CD4-positive, alpha-beta T cell treated with Interleukin-6 at 100 ng/mL for 8 hours (primary cell): Measurements from ENCODE around the gene CNTFR.

Experiments used
- DNase-seq: peaks from one replicate; pipeline ENCODE4 v3.0.0-alpha.2; 2020; ENCODE audit warnings: mixed read lengths, low spot score

CNTFR gene

DNA sequence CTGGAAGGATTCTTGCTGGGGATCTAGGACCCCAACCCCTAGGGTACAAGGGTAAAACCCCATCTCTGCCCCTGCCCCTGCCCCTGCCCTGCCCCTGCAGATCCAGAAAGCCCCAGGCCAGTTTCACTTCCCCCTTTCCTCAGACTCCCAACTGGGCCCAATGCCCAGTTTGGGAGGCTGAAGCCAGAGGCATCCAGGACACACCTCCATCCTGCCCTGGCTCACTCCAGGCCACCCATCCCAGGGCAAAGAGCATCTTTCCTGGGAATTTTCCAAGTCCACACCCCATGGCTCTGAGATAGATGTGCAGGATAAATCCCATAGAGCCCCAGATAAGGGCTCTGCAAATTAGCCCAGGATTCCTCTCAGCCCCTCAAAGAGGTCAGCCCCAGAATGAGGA, 17.4 kb downstream of the CNTFR start:
- no peak for DNase-seq

DNA sequence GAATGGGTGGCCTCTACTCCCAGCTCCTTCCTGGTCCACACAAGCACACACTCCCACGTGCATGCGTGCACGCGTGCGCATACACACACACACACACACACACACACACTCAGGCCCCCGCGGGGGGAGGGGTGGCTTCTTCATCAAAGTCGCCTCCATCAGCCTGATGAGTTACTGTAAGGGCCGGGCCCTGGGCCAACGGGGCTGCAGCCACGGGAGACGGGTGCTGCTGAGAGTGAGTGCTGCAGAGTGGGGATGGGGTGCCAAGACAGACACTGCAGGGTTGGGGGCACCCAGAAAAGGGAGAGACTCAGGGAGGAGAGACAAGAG, 18.1 kb downstream of the CNTFR start:
- no peak for DNase-seq

DNA sequence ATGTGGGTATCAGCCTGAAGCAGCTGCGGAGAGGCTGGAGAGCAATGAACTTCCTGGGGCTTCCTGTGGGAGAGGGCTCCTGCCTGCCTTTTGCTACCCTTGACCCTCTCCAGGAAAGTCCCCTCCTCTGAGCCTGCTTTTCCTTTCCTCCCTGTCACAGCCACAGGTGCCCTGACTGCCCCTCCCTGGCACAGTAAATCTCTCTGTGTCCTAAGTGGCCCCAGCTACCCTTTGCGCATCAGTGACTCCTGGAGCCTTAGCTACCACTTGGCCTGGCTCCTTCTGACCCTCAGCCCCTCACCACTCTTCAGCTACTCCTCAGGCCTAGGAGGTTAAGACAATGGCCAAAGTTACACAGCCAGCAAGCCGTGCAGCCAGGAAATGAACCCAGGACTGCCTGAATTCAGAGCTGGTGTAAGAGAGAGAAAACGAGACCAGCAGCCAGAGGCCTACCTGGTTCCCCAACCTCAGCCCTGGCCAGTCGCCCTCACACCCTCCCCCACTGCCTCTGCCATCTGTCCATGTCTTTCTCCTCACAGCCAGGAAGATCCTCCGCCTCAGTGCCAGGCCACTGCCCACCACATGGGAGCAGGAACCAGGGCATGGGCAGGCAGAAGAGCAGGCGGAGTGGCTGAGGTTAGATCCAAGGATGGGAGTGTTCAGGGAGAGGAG, 18.6 kb downstream of the CNTFR start:
- no peak for DNase-seq

DNA sequence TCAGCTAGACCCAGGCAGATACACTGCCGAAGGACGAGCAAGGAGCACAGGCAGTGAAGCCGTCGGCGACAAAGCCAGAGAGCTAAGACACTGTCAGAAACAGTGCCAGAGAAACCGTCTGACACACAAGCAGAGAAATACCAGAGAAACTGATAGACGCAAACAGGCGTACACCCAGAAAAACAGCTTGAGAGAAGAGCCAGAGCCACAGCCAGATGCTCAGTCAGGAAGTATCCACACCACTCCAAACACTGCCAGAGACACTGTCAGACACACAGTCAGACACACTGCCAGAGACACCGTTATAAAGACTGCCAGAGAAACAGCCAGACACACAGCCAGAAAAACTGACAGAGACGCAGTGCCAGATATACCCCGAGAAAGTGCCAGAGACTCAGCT, 19.1 kb downstream of the CNTFR start:
- DNase-seq: no peak

DNA sequence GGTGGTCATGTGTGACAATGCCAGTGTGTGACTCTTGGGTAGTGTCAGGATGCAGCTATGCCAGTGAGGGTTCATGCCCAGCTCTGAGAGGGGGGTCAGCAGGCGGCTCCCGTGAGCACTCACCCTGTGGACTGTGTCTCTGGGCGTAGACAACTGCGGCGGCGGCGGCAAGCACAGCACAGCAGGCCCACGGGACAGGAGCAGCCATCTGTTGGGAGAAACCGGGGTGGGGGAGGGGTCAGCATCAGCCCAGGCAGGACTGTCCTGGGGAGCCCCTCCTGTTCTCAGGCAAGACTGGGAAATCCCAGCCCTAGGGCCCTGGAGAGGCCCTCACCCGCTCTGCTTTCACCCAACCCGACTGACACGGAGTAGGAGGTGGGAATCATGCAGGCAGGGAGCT, 20.8 kb downstream of the CNTFR start:
- DNase-seq: no peak

DNA sequence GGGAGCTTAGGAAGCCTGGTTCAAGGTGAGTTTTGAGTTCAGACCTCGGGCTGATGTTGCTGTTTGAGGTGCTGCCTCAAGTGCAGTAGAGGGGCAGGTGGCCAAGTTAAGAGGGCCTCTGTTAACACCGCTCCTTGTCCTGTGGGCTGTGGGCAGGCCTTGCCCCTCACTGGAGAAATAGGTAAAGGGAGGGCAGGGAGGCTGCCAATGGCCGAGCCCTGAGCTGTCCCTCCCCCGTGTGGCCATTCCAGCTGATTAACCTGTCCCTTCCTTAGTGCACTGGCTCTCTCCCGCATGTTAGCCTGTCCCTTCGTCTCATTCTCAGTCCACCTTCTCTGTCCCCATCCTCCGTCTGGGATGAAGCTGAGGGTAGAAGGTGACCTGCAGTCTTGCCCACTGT, 21.4 kb downstream of the CNTFR start:
- DNase-seq: no peak

DNA sequence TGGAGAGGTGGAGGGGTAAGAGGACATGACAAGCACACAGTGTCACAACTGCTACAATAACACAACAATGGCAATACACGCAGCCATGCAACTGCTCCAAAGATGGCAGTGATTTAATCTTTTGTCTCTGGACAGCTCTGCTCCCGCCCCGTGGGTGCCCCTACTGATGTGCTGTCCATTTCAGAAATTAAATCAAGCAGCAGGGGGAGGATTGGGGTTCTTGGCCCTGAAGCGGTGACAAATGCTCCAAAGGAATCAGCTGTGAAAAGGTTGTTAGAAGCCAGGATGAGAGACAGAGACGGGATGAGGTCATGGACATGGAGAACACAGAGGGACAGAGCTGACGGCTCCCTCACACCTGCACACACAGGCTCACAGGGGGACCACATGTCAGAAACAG, 22.6 kb downstream of the CNTFR start:
- no peak for DNase-seq

DNA sequence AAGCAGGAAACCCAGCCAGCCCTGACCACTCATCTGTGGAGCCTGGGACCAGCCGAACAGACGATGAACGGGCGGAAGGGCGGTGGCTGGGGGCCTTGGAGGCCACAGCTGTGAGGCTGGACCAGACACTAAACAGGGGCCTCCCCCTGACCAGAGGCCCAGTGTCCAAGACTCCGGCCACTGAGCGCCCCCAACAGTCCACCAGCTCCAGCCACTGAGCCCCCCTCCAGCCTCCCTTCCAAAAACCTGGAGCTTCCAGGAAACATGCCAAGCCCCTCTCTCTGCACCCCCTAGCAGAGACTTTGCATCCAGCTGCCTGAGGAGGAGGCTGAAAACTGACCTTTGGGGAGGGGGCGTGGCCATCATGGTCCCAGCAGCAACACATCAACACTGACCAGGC, 23.2 kb downstream of the CNTFR start:
- no peak for DNase-seq

DNA sequence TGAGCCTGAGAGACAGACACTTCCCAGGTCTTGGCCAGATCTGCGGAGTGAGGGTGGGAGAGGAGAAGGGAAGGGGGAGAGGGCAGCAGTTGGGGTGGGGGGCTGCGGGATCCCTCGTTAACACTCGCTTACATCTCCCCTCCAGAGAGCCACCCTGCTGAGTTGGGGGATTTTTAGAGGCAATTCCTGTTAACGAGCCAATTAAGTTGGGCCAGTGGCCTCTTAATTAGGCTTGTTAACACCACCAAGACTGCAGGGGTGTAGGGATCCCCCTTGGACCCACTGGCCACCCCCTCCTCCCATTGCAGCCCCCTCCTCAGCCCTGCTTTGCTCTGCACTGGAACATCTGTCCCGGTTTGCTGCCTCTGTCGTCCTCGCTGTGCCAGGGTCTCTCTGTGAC, 23.7 kb downstream of the CNTFR start:
- DNase-seq: no peak

DNA sequence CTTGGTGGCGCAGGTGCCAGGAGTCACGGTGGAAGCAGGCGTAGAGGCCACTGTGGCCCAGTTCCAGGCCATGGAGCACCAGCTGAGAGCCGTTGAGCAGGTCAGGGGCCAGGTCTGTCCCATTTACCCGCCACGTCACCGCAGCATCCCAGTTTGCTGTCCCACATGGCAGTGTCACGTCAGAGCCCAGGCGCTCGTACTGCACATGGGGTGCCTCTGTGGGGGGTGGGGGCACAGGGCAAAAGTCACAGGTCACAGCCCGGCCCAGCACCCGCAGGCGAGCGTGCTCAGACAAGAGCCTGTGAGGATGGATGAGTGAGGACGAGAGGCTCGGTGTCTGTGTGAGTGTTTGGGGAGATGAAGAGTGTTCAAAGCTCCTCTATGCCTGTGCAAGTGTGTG, 24.9 kb downstream of the CNTFR start:
- DNase-seq: no peak

DNA sequence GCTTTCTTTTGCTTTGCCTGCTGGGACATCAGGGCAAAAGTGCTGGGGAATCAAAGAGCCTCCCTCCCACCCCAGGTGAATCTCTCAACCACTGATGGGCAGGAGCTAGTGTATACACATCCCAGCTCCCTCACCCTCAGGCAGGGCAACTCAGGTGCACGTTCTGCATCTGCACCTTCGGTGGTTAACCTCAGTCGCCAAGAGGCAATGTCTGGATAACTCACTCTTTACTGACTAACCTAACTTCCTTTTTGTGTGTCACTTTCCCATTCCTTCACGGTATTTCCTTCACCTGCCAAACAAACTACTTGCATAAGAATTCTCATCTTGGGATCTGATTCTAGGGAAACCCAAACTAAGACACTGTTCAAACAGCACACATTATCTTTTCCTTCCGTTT, 26.3 kb downstream of the CNTFR start:
- DNase-seq: no peak

DNA sequence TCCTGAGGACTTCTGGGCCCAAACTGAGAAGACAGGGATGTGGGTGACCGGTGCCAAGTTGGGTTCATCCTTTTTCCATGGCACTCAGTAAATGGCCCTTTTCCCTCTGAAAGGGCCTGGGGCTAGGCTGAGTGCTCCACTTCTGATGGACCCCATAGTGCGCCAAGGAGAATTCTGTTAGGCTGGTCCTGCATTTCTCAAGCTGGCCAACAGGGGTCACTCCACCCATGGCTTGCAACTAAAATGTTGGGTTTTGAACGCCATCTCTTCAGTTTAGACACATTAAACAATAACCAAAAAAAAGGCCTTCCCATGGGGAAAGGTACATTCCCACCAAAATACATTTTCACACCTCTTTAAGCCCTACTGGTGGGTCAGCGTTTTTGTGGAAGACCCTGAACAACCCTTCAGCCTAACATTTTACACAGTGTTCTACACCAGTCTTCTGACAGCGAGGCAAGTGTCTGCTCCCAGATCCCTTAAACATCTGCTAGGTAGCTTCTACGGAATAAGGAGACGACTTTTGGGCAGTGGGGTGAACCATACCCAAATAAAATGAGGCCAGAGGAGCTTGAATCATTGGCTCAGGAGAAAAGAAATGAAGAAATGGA, 27.3 kb downstream of the CNTFR start:
- DNase-seq: no peak

DNA sequence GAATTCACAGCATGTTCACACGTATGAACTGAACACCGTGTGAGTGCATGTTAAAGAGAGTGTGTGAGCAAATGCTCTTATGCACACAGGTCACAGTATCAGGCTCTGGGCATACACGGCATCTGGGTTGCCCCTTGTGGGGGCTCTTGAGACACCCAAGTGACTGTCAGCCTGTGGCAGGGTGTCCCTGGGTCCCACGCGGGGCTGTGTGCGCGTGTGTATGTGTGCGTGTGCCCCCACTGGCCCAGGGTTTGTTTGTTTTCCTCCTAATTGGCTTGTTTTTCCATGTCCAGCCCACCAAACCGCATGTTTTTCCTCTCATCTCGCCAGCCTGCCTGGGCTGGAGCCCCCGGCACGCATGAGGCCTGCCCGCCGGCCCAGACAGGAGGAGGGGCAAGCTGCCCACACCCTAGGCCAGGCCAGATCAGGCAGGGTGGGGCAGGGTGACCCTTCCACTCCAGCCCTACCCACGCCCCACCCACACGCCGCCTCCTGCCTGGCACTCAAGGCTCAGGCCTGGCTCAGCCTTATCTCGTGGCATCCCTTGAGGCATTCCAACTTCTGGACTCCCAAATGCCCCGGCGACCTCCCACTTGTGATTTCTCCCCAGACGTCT, 28.8 kb downstream of the CNTFR start:
- no peak for DNase-seq

DNA sequence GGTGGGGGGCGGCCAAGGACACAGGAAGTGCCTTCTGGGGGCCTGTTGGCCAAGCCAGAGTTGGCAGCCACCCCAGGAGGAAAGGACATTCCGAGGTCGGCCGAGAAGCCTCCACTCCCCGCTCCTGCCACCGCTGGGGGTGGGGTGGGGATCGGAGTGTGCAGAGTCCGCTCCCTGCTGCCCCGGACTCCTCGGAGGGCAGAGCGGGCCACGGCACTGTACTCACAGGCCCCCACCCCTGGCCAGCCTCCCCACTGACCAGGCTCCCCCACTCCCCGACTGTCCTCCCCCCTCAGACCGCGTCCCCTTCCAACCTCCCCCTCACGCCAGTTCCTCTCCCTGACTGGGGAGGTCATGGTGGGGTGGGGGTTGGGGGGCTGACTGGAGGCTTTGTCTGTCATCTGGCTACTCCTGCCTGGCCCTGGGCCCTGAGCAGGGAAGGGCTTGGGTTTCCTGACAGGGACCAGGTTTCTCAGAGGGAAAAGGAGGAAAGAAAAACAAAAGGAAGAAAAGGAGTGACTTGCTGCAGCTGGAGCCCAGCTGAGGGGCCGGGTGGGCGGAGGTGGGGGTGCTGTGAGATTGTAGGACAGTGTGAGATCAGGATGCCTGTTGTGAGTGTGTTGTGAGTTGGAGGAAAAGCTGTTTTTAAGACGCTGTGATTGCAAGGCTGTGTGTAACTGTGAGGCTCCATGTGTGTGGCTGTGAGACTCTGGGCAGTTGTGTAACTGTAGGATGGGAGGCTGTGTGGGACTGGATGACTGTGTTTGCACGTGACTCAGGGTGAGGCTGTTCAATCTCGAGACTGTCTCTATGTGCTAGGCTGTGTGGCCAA, 29.7 kb downstream of the CNTFR start:
- no peak for DNase-seq

DNA sequence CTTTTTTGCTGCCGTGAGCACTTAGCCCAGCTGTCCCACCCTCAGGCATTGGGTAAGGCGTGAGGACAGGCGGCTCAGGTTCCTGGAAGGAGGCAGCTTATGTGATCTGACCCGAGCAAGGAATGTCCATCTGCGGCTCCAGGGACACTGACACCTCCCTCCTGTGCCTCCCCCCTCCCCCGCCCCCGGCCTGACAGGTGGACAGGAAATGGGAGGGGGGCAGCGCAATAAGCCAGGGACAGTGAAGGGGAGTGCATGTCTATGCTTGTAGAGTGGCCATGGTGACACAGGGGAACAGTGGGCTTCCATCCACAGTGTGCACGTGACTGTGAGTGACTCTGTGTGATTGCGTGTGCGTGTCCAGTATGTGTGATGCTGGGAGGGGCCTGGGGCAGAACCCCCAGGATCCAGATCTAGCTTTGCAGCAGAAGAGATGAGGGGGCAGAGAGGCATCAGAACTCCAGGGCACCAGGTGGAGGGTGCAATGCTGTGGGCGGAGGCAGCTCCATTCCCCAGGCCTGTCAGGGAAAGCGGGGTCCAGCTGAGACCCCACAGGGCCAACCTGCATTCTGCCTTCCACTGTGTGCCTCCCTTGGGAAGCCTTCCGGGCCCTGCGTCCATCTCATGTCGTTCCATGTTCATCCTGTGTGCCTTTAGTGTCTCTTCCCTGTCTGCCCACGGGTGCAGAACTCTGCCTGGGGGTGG, 30.5 kb downstream of the CNTFR start:
- no peak for DNase-seq

DNA sequence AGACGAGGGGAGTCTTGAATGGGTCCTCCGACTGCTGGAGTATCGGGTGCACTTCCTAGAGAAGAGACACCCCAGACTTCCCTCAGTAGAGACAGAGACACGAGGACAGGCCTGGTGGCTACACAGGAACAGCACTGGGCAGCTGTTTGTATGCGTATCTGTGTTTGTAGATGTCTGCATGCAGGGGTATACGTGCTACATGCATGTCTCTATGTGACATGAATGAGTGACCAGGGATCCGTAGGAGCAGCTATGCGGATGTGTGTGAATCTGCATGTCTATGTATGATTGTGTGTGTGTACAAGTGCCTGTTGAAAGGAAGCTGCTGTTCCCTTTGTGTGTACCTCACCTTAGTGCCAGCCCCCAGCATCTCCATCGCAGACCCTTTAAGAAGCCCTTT, 31.2 kb downstream of the CNTFR start:
- DNase-seq: no peak

DNA sequence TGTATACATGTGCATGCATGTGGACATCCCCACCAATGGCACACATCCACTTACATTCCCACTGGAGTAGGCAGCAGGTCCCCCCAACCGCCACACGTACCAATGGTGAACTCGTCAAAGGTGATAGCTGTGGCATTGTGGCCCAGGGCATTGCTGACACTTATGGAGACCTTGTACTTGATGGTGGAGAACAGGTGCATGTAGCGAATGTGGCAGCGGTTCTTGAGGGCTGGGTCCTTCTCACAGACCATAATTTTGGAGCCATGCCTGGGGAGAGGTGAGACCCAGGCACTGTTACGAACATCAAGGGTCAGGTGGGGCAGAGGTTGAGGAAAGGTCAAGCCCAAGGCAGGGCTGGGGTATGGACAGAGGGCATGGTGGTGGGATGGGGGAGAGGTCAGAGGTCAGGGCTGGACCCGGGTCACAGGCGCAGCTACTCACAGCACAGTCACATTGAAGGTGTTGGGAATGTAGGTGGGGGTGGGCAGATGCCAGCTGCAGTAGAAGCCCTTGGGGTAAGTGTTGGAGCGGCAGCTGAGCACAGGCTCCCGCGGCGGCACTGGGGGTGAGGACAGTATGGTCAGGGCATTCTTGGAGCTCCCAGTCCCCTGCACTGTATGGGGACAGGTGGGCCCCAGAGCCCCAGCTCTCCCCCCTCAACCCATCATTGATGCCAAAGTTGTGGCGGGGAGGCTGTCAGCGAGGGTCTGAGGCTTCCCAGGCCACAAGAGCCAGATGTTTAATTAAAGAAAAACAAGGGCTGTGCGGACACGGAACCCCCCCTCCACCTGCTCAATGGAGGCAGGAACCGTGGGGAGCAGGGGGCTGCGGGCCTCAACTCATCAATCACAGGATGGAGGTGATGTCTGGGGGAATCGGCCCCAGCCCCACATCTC, 31.9 kb downstream of the CNTFR start:
- DNase-seq: no peak

DNA sequence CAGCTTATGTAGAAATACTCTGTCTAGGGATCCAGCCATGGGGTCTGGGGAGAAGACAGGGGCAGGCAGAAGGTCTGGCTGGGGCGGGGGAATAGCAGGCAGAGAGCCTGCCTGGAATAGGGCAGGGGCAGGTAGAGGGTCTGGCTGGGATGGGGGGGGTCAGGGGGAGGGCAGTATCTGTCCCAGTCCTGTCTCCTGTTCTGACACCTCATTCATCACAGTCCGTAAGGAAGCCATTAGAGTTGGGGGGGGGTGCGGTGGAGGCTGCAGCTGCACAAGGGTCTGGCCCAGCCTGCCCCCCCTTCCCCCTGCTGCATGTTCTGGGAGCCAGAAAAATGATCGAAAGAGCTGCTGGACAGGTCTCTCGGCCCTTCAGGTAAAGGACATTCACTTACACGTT, 32.6 kb downstream of the CNTFR start:
- DNase-seq: no peak

DNA sequence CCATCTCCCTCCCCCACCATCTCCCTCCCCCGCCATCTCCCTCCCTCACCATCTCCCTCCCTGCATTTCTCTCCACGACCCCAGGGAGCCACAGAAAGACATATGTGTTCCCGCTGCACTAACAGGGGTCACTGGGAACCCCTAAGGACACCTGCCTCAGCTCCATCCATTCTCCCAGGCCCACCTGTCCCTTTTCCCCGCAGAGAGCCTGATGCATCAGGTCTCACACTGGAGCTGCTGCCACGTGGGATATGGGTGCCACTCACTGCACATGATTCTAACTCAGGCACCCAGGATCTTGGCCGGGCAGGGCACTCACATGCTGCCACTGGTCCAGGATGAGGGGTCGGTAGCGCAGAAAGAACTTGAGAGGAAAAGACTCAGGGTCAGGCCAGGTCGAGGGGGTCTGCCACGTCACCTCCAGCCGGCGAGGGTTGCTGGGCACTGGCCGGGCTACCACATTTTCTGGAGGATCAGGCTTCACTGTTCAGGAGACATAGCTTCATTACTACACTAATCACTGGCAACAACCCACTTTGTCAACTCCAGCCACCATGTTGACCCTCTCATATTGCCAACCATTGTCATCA, 33.5 kb downstream of the CNTFR start:
- DNase-seq: no peak

DNA sequence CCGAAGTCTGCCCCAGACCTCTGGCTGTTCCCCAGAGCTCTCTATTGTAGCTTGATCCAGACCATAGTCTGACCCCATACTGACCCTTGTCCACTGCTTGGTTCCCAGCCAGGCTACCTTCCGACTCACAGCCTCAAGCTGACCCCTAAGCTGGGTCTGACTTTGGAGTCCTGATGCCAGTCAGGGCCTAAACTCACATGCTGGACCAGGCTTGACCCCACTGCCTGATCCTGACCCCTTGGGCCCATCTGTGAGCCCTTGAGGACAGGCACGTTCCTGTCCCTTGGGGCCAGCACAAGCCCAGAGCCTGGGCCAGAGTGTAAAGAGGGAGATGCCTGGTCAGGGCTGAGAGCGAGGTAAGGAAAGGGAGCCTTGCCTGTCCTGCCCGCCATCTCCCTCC, 34.0 kb downstream of the CNTFR start:
- DNase-seq: no peak

DNA sequence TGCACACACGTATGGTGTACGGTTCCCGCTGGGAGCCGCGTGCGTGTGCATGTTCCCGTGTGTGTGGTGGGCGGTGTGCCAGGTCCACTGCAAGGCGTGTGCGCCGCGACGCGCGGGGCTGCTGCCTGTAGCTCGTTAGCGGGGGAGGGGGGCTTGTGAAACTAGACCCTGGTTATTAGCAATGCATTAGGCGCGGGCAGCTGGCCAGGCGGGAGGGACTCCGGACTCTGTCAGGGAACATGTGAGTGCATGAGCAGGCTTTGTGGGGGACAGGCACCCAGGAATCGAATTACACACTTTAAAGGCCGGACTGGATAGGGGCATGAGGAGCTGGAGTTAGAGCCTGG, 34.5 kb downstream of the CNTFR start:
- DNase-seq: no peak
